Measurements from ENCODE around the gene PEAK1.
"Not testable (repeated sequence)": the region's sequence is repeated elsewhere in the genome, so short reads cannot be mapped to it uniquely, and the experiment has no call there.

Gene PEAK1

GRCh38 chr15:77406846-77407245 is 13.1 kb downstream of the PEAK1 start:
- DNase-seq (ENCODE audit: low read depth), result no peak
- no peak for TF ChIP-seq CTCF (IDR thresholded peaks at IDR 0.05; ENCODE audit: control insufficient read depth, extremely low read depth, insufficient read depth)
- no peak overlapping the region for H3K4me3 ChIP-seq (ENCODE audit: low read depth, low read length)

GRCh38 chr15:77406173-77406759 is 13.6 kb downstream of the PEAK1 start:
- not testable (repeated sequence) for H3K4me3 ChIP-seq (ENCODE audit: low read depth, low read length); DNase-seq (ENCODE audit: low read depth)

DNA sequence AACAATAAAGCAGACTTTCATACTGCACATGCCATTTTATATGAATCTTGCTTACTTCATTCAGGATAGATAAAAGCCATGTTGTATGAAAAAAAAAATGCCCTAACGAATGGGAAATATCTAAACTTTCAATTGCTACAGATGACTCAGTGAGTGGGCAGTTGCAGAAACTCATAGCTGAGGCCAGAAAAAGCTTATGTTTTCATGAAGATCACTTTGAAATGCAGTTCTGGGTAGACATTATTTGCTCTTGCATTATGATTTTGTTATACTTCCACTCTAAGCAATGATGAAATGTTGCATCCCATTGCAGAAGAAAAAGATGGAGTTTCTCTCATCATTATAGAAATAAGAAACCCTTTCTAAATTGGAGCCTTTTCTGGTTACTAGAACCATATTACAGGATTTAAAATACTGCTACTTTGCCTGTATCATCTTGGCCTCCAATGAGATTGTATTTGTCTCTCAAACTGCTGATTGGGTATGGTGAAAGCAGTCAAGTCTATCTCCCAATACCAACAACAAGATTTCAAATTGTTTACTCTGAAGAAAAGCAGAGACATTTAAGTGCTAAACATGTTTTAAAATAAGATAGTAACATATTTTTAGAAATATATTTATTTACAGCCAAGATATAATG is 17.0 kb downstream of the PEAK1 start:
- no peak for TF ChIP-seq CTCF (IDR thresholded peaks at IDR 0.05; ENCODE audit: control insufficient read depth, extremely low read depth, insufficient read depth)
- no peak overlapping the region for H3K4me3 ChIP-seq (ENCODE audit: low read depth, low read length)
- no peak for DNase-seq (ENCODE audit: low read depth)

DNA sequence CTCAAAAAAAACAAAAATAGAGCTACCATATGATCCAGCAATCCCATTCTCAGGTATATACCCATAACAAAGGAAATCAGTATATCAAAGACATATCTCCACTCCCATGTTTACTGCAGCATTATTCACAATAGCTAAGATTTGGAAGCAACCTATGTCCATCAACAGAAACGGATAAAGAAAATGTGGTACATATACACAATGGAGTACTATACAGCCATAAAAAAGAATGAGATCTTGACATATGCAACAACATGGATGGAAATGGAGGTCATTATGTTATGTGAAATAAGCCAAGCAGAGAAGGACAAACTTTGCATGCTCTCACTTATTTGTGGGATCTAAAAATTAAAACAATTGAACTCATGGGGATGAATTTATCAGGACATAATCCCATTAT is 19.6 kb downstream of the PEAK1 start:
- no peak overlapping the region for H3K4me3 ChIP-seq (ENCODE audit: low read depth, low read length)
- DNase-seq (ENCODE audit: low read depth), result no peak
- TF ChIP-seq CTCF (IDR thresholded peaks at IDR 0.05; ENCODE audit: control insufficient read depth, extremely low read depth, insufficient read depth), result no peak

- no peak overlapping the region for H3K4me3 ChIP-seq (ENCODE audit: low read depth, low read length)
- DNase-seq (ENCODE audit: low read depth), result no peak
- TF ChIP-seq CTCF (IDR thresholded peaks at IDR 0.05; ENCODE audit: control insufficient read depth, extremely low read depth, insufficient read depth), result no peak
Observed at GRCh38 chr15:77398927-77399326, 21.0 kb downstream of the PEAK1 start.

GRCh38 chr15:77396692-77397091 is 23.2 kb downstream of the PEAK1 start:
- H3K4me3 ChIP-seq (ENCODE audit: low read depth, low read length), result no peak overlapping the region
- TF ChIP-seq CTCF (IDR thresholded peaks at IDR 0.05; ENCODE audit: control insufficient read depth, extremely low read depth, insufficient read depth), result no peak
- no peak for DNase-seq (ENCODE audit: low read depth)

DNA sequence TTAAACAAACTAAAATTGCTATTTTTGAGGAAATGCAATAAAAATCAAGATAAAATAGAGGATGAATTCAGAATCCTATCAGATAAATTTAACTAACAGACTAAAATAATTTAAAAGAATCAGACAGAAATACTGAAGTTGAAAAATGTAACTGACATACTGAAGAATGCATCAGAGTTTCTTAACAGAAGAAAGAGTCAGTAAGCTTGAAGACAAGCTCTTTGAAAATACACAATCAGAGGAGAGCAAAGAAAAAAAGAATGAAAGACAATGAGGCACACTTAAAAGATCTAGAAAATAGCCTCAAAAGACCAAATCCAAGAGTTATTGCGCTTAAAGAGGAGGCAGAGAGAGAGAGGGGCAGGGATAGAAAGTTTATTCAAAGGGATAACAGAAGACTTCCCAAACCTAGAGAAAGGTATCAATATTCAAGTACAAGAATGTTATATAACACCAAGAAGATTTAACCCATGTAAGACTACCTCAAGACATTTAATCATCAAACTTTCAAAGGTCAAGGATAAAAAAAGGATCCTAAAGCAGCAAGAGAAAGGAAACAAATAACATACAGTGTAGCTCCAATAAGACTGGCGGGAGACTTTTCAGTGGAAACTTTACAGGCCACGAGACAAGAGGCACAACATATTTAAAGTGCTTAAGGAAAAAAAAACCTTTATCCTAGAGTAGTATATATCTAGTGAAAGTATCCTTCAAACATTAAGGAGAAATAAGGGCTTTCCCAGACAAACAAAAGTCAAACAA is 24.7 kb downstream of the PEAK1 start:
- no peak for TF ChIP-seq CTCF (IDR thresholded peaks at IDR 0.05; ENCODE audit: control insufficient read depth, extremely low read depth, insufficient read depth)
- no peak for DNase-seq (ENCODE audit: low read depth)
- no peak overlapping the region for H3K4me3 ChIP-seq (ENCODE audit: low read depth, low read length)
